HPDE6-E6E7 (cell line): ENCODE data around the gene FURIN.
"Not testable (repeated sequence)": the region's sequence is repeated elsewhere in the genome, so short reads cannot be mapped to it uniquely, and the experiment has no call there.

Experiments
- DNase-seq: peaks from one replicate; pipeline ENCODE4 v3.0.0; 2011; ENCODE audit warnings: missing footprints; ENCODE audit errors: extremely low spot score

The FURIN gene

DNA sequence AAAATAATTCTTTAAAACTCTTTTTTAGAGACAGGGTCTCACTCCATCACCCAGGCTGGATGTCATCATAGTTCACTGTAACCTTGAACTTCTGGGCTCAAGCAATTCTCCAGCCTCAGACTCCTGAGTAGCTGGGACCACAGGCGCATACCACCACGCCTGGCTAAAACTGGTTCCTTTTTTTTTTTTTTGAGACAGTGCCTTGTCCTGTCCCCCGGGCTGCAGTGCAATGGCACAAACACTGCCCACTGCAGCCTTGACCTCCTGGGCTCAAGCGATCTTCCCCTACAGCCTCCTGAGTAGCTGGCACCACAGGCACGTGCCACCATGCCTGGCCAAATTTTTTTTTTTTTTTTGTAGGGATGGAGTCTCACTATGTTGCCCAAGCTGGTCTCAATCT is 23.7 kb upstream of the FURIN start:
- DNase-seq = no peak

DNA sequence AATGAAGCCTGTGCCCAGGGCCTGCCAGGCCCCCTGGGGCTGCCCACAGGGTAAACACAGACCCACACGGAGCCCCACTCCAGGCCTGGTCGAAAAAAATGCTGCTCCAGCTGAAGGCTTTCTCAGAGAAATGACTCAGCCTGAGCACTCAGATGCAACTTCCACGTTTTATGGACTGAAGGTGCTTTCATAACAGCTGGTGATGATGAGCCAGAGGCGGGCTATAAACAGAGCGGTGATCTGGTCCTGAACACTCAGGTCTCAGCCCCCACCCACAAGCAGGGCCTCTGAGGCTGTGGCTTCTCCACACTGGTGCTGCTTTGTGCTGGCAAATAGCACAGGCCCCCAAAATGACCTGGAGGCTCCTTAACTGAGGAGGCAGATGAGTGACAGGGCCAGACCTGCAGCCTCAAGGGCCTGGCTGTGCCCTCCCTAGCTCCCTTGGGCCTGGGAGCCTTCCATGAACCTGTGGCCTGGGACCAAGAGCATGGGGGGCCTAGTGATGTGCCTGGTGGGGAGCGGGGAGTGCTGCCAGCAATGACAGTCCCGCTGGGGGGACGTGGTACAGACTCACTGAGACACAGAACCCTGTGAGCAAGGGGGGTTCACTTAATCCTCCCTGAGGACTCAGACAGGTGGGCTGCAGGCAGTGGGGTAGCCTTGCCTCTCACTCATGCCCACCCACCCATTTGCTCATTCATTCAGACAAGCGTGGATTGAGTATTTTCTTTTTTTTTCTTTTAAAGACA is 23.0 kb upstream of the FURIN start:
- DNase-seq = peak; percentile 48

DNA sequence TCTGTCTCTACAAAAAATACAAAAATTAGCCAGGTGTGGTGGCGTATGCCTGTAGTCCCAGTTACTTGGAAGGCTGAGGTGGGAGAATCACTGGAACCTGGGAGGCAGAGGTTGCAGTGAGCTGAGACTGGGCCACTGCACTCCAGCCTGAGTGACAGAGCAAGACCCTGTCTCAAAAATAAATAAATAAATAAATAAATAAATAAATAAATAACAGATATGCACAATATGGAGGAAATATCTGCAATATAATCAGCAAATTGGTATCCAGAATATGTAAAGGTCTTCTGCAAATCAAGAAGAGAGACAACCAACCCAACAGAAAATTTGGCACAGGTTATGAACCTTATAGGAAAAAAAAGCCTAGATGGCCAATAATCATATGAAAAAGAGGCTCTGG is 19.0 kb upstream of the FURIN start:
- DNase-seq = not testable (repeated sequence)

DNA sequence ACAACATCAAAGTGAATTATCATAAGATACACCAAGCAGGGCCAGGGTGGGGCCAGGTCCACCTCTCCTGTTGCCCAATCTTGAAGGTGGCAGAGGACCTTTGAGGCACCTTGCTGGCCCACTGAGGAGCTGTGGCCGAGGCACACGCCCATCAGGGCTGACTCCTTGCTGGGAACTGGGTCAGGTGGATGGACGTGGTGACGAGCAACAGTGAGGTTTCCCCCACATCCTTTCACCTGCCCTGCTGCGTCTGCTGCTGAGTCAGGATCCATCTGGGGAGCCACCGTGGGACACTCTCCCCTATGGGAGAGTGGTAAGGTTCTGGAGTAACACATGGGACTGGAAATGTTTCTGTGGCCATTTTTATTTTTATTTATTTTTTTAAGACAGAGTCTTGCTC is 17.3 kb upstream of the FURIN start:
- no peak for DNase-seq

DNA sequence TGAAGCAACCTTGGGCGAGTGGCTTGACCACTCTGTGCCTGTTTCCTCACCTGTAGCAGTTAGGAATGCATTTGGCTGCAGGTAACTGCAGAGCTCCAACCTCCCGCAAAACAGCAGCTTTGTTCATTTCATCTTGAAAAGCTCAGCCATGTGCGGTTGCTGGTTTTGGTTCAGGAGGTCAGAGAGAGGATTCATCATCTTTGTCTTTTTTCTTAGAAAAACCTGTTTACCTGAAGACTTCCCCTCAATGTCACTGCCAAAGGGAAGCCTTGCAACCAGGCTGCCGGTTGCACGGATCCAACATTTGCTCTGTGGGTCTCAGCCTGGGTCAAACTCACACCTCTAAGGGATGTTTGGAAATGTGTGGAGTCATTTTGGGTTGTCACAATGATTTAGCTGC is 16.4 kb upstream of the FURIN start:
- no peak for DNase-seq

DNA sequence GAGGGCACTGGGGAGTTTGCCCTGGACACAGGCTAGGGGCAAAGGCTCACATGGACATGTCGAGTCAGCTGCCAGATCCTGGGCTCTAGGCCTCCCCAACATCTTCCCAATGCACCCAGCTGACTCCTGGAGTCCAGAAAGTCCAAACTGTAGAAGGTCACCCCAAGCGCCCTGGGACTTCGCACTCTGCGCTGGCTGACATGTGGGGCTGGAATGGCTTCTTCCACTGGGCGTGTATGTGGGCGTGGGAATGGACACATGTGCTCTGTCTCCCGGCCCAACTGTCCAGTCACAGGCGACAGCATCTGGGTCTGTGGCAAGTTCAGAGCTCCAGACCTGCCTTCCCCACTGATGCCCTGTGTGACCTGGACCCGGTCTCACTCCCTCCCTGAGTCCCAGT is 13.2 kb upstream of the FURIN start:
- no peak for DNase-seq

DNA sequence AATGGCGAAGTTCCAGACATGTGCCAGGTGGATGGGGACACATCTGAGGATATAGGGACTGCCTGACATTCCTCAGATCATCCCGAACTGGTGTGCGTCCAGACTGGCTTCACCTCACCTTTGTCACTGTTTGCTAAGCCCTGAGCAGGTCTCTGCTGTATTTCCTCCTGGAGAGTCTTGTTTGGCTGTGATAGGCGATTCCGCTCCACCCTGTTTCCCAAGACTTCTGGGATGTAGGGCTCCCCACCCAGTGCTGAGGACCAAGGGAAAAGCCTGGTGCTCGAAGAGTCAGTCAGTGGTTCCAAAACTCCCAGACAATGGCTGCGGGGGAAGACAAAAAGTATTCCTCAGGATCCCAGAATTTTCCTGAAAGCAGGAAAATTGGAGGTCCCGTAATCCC is 11.1 kb upstream of the FURIN start:
- no peak for DNase-seq

DNA sequence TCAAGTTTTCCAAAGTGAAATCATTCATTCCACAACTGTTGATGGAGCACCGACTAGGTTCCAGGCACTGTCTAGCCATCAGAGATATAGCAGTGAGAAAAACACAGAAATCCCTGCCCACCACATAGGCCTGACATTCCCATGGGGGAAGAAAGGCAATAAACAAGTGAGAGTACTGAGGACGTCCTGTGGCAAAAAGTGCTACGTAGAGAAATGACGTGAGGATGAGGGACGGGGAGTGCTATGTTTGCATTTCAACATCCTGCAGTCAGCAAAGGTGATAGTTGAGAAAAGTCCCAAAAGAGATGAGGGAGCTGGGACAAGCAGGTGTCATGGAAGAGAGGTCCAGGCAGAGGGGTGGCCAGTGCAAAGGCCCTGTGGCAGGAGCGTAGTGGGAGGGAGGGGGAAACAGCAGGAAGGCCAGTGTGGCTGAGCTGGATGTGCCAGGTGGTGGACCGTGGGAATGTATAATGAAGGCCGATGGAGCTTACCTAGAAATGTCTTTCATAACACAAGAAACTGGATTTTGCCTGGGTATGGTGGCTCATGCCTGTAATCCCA is 10.4 kb upstream of the FURIN start:
- no peak for DNase-seq

DNA sequence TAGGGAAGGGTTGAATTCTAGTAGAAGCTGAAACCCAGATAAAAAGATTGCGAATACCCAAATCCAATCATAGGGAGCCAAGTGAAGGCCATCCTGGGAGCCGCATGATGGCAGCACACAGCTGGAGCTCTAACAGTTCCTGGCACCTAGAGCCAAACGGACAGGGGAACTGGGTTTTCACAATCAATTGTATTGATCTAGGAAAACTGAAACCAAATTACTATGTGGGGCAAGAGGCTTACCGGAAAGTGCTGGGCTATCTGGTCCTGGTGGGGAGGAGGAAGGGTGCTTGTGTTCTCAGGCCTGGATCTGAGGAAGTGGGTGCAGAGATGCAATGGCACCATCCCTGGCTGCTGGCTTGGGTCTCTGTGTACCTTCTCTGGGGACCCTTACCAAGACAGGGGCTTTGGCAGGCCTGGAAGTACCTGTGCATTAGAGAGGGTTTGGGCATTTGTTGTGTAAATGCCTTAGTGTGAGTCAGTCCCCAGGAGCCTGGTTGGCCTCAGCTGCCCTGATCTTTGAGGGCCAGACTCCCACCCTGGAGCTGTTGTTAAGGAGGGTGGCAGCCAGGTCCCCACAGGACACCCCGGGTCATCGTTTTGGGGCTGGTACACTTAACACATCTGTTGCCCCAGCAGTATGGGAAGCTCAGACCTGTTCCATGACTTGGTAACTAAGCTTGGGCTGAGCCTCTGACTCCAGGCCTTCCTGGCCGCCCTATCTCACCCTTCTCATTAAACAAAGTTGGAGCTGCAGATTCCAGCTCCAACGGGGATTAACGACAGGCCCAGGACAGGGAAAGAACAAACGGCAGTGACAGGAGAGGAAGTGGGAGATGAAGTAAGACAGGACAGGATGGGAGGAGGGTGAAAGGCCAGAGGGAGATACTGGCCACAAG is 8.9 kb upstream of the FURIN start:
- DNase-seq = no peak

DNA sequence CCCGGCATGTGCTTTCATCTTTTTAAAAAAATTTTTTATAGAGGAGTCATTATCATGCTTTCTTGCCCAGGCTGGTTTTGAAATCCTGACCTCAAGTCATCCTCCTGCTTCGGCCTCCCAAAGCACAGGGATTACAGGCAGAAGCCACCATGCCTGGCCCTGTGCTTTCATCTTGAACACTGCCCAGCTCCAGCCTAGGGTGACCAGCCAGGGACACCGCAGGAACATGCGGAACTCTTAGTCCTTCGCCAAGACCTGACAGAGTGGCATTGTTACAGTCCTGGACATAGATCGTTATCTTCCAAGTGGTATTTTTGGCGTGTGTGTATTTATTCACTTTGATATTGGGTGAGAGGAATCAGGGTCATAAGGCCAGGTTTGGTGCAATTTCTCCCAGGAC is 7.9 kb upstream of the FURIN start:
- DNase-seq = no peak

DNA sequence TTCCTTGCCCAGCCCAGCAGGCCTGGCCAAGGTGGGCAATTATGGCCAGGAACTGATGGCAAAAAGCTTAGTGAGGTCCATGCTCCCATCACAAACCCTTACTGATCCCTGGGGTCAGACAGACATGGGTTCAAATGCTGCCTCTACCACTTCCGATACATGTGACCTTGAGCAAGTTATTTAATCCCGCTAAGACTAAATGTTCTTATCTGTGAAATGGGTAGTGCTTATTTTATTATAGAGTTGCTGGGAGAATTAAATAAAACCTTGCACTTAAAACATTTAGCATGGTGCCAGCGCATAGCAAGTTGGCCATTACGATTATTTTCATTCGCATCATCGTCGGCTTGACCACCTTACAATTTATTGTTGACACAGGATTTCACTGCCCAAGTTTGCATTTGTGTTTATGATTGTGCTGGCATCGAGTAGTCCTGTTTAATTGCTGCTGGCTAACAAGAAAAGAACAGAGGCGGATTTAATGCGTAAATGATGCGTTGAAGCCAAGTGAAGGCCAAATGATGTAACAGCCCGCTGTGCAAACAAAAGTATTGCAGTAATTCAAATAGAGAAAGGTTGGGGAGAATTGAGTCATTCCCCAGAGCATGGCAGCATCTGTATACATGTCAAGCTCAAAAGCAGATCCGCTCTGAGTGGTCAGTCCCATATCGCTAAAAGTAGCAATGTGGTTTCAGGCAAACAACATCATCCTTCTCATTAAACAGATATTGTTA is 7.3 kb upstream of the FURIN start:
- DNase-seq = no peak

DNA sequence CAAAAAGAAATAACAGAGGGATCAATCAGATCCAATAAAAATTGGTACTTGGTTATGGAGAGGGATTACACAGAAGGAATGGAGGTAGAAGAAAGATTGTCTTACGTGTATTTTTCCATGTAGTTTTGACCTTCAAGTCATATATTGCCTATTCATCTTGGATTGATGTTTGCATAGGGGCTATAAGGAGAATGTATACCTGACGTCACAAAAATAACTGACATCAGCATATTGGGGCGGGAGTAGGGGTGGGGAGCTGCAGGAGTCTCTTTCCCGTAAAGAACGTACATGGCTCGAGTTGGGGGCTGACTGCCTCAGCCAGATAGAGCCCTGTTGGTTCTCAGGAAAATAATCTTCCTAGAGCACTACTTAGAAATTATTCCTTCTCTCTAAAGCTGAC is 5.9 kb upstream of the FURIN start:
- no peak for DNase-seq

DNA sequence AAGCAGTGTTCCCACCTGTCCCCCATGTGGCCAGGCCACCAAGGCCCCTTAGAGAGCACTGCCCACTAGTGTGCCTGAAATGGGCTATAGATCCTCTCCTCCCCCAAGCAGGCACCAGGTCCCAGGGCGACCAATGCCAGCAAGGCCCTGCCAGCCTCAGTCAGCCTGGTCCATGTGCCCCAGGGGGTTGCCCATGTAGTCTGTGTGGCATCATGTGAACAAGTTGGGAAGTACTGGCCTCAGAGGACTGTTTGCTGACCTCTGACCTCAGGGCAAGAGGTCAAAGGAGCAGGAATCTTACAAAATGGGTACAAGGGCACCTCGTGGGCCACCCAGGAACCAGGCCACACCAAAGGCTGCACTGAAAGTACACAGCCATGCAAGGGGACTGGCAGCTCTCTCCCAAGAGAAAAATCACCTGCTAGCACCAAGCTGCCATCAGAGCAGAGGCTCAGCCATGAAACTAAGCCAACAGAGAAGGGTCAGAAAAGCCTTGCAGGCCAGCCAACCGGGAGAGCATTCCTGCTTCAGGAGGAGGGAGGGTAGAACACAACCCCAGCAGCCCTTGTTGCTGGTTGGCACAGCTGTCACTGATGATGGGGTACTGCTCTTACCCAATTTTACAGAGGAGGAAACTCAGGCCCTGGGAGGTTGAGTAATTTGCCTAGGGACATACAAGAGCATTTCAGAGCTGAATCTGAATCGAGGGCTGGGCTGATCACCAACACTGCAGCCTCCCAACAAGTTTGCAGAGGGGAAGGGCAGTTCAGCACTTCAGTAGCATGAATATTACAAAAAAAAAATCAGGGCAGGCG is 5.2 kb upstream of the FURIN start:
- no peak for DNase-seq

DNA sequence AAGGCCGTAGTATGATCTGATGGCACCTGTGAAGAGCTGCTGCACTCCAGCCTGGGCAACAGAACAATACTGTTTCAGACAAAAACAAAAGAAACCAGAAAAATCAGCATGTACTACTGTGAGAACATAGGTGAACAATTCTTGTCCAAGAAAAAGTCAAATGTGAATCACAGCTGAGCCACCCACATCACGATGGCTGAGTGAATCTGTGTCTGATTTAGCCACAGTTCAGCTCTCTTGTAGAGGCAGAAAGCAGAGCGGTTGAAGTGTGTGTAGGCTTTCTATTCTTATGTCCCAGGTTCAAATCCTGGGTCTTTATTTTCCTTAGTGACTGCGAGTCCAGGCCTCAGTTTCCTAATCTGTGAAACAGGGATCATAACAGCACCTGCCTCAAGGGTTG is 4.4 kb upstream of the FURIN start:
- no peak for DNase-seq

DNA sequence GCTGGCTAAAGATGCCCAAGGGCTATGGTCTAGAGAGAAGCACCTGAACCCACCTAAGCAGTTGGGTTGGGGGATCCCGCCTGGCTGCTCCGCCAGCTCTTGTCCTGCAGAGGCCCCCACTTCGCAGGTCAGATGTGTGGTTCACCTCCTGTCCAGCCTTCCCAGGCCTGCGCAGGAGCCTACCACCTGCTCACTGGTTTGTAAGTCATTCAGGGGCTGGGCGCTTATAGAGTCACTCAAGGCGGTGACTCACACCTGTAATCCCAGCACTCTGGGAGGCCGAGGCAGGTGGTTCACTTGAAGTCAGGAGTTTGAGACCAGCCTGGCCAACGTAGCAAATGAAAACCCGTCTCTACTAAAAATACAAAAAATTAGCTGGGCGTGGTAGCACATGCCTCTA is 3.9 kb upstream of the FURIN start:
- DNase-seq = no peak

DNA sequence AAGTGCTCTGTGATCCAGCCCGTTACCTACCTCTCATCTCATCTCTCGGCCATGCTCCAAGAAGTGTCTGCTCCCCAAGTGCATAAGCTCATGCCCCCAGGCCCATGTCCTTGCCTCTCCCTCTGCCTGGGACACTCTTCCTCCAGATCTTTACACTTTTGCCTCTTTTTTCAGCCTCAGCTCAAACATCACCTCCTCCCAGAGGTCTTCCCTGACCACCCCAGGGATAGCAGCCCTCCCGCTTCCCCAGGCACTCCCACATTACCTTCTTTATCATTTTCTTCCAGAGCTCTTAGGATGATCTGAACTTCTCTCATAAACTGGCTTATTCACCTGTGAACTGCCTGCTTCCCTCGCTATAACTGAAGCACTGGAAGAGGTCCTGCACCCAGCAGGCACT is 2.7 kb upstream of the FURIN start:
- DNase-seq = no peak

DNA sequence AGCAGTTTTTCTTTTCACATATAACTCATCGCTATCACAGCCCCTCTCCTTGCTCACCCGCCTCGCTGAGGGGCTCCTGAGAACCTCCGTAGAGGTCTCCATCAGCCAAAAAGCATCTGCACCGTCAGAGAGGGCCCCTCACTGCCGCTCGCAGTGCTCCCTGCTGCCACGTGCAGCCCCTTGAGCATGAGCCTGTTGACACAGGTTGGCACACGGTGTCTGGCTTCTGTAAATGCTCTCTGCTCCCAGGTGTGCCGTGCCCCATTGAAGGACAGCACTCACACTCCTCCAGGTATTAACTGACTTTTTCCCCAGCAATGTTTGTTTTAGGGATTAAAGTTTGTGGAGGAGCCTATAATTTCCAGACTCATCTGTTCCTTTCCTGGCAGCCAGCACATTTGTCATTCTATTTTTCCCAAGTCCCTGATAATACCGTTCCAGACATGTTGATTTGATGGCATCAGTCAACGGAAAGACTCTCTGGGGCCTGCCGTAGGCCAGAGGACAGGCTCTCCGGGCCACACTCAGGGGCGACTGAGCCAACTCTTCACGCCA is 2.1 kb upstream of the FURIN start:
- DNase-seq = no peak

DNA sequence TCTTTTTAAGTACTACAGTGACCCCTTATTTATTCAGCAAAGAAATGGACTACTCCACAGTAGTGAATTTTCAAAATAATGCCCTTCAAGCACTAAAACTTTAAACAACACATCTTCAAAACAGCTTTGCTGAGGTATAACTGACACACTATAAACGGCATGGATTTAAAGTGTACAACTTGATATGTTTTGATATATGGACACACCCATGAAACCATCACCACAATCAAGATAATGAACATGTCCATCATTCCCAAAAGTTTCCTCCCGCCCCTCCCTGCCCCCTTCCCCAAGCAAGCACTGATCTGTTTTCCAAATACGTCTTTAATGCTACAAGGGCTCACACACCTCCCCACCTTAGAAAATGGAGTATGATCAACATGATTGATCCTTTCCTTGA is 1.6 kb upstream of the FURIN start:
- no peak for DNase-seq

DNA sequence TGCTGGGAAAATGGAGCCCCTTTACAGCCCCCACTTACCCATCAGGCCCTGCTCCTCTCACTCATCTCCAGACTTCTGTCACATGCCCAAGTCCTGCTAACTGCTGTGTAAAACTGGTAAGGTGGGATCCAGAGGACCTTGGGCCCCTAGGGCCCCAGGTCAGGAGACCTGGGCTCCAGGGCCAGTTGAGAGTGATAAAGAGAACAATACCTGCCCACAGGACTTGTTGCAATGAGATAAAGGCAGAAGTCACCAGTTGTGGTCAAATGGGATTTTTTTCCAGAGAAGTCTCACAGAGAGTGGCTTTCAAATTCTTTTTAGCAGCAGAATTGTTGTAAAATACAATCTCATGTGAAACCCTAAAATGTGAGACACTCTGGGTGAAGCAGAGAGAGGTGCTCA is 753 bp downstream of the FURIN start:
- DNase-seq = no peak

DNA sequence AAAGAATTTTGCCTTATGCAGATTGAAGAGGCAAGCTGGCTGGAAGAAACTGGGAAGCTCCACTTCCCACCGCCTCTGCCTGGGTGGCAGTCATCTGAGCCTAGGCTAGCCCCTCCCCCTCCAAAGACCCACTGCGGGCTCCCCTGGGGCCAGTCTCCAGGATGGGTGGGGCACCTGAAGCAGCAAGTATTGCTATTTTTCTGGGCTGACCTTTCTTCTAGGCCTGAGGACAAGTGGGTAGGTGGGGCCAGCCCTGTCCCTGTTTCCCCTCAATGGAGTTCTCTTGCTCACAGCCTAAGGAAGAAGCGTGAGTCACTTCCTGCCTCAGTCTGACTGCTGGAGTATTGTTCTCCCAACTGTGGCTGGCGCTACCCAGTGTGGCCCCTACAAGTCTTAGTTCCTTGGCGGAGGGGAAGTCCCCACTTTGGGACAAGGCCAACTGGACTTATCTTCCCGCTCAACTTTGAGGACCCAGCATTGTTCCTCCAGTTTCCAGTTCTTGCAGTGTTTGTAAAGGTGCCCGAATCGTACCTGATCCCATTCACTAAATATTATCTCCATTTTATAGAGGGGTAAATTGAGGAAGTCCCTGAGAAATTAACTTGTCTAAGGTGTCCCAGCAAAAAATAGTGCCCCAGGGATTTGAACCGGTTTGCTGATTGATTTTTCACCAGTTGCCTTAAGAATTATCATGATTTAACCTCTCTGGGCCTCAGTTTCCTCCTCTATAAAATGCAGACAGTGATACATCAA is 1.4 kb downstream of the FURIN start:
- peak; percentile 80 for DNase-seq
